RWPE1 (cell line): ENCODE results near the gene BTBD9.

Experiments
- CTCF ChIA-PET: fragments of 350-600 bp; sonication (Branson Sonifier 250); formaldehyde crosslinking; extraction: SDS; loops from one replicate; lab custom pipeline; 2021; lab: Yijun Ruan, JAX
- POLR2A ChIA-PET: fragments of 400-600 bp; formaldehyde crosslinking; extraction: SDS; loops from one replicate; lab custom pipeline; 2020; ENCODE audit warnings: antibody characterized with exemption; ENCODE audit not compliant: low non-redundant PET; lab: Yijun Ruan, JAX
- DNase-seq: peaks from one replicate; pipeline ENCODE4 v3.0.0; 2012; ENCODE audit warnings: low spot score
- H3K27ac ChIP-seq: fragments of 450-650 bp; 2 replicates; pipeline ENCODE4 v1.5.1; 2017
- TF ChIP-seq, protein P1 (sequence below): fragments of 450-650 bp; conservative IDR thresholded peaks from 2 replicates; pipeline ENCODE4 v1.5.1; 2017; ENCODE audit warnings: low read depth, mild to moderate bottlenecking

Gene BTBD9

DNA sequence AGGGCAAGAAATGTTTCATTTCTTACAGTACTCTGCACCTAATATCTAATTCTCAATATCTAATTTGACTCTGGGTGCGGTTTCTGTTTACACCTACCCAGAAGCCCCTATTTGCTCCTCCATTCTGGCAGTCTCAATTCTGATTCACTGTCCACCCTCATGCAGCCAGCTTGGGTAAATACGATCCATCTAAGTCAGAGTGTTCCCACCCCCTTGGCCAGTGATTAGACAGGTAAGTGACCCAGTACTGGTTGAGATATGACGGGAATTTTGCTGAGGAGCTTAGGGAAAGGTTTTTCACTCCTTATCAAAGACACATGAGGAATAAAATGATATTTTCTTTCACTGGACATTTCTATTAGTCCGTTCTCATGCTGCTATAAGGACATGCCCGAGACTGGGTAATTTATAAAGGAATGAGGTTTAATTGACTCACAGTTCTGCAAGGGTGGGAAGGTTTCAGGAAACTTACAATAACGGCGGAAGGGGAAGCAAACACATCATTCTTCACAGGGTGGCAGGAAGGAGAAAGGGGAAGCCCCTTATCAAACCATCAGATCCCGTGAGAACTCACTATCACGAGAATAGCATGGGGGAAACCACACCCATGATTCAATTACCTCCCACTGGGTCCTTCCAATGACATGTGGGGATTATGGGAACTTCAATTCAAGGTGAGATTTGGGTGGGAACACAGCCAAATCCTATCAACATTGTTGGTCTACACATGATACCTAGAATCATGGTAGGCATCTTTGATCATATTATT is 33.9 kb upstream of the BTBD9 start:
- DNase-seq, result peak; percentile 4
- ChIA-PET POLR2A (no interaction called here), CTCF (no interaction called here)
- no peak overlapping the region for H3K27ac ChIP-seq
- TF ChIP-seq, protein P1, sequence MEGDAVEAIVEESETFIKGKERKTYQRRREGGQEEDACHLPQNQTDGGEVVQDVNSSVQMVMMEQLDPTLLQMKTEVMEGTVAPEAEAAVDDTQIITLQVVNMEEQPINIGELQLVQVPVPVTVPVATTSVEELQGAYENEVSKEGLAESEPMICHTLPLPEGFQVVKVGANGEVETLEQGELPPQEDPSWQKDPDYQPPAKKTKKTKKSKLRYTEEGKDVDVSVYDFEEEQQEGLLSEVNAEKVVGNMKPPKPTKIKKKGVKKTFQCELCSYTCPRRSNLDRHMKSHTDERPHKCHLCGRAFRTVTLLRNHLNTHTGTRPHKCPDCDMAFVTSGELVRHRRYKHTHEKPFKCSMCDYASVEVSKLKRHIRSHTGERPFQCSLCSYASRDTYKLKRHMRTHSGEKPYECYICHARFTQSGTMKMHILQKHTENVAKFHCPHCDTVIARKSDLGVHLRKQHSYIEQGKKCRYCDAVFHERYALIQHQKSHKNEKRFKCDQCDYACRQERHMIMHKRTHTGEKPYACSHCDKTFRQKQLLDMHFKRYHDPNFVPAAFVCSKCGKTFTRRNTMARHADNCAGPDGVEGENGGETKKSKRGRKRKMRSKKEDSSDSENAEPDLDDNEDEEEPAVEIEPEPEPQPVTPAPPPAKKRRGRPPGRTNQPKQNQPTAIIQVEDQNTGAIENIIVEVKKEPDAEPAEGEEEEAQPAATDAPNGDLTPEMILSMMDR, result no peak

DNA sequence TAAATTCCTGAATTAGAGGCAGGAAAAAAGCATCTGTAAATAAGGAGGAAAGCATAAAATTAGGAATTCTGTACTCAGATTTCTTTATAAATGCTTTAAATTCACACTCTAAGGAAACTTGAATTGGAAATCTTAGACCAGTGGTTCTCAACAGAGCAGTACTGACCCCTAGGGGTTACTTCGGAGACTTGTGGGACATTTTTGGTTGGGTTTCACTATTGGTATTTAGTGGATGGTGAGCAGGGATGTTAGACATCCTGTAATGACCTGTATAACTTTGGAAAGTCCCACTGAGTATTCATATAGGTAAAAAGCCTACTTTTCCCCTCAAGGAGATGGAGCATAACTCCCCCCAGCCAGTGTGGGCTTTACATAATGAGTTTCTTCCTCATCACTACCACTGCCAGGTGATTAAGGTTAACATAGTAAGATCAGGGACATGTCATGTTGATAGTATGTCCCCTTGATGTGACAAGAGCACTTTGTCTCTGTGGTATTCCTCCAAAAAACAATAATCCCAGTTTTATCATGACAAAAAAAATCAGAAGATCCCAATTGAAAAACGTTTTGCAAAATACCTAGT is 32.2 kb upstream of the BTBD9 start:
- DNase-seq, result peak; percentile 69
- TF ChIP-seq, protein P1, result peak; percentile 60
- no peak overlapping the region for H3K27ac ChIP-seq
- ChIA-PET CTCF (interaction anchor here (0.6 to 0.7 kb wide), 2 partner anchors 75 to 262 kb away, joined by 3 to 9 read pairs; no protein-coding TSS in a partner anchor), POLR2A (no interaction called here)

DNA sequence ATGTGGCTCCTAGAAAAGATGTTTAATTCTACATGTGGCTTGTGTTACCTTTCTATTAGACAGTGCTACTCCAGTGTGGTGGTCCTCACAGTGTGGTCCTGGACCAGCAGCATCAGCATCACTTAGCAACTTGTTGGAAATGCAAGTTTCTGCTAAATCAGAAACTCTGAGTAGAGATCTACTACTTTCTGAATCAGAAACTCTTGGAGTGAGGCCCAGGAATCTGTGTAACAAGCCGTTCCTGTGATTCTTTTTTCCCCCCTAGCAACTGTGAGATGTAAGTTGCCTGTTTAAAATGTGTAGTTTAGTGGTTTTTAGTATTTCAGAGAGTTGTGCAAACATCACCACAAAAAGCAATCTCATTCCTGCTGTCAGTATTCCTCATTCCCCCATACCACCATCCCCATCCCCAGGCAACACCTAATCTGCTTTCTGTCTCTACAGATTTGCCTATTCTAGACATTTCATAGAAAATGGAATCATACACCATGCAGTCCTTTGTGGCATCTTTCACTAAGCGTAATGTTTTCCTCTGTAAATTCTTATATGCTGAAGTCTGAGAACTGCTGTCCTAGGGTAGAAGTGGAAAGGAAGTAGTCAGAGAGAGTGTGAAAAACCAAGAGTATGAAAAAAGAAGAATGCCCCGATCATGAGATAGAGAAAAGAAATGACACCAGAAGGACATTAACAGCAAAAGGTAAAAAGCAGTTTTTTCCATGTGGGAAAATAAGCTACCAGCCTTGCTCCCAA is 18.9 kb upstream of the BTBD9 start:
- no peak overlapping the region for H3K27ac ChIP-seq
- TF ChIP-seq, protein P1, result no peak
- POLR2A ChIA-PET, result no interaction called here
- CTCF ChIA-PET, result no interaction called here
- DNase-seq, result no peak

DNA sequence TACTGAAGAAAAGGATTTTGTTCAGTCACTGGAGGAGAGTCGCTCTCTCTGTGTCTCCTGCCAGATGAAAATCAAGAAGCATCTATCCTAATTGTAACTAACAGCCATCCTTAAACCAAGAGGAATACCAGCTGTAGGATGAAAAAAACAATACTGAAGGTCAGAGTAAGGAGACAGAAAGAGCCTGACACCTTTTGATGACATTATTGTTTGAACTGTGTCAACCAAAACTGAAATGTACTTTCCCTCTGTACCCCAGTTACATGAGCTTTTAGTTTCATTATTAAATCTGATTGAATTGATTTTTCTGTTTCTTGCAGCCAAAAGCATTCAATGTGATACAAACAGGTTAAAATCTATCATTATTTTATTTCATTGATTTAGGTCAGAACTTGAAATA is 17.2 kb upstream of the BTBD9 start:
- H3K27ac ChIP-seq, result no peak overlapping the region
- CTCF ChIA-PET, result no interaction called here
- POLR2A ChIA-PET, result no interaction called here
- no peak for DNase-seq
- TF ChIP-seq, protein P1, result no peak

DNA sequence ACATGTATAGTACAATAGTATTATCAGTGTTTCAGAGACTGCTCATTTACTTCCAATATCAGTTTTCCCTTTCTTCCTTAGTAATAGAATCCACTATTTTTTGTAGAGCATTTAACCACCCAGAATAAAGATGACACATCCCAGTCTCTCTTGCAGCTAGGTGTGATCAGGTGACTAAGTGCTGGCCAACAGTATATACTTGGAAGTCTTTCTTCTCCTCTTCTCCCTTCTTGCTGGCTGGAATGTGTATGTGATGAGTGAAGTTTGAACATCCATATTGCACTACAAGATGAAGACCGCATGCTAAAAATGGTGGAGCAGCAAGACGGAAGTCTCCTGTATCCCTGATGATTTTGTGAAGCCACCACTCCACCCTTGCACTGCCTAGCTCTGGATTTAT is 14.5 kb upstream of the BTBD9 start:
- TF ChIP-seq, protein P1, result no peak
- POLR2A ChIA-PET, result no interaction called here
- H3K27ac ChIP-seq, result no peak overlapping the region
- CTCF ChIA-PET, result no interaction called here
- DNase-seq, result no peak

DNA sequence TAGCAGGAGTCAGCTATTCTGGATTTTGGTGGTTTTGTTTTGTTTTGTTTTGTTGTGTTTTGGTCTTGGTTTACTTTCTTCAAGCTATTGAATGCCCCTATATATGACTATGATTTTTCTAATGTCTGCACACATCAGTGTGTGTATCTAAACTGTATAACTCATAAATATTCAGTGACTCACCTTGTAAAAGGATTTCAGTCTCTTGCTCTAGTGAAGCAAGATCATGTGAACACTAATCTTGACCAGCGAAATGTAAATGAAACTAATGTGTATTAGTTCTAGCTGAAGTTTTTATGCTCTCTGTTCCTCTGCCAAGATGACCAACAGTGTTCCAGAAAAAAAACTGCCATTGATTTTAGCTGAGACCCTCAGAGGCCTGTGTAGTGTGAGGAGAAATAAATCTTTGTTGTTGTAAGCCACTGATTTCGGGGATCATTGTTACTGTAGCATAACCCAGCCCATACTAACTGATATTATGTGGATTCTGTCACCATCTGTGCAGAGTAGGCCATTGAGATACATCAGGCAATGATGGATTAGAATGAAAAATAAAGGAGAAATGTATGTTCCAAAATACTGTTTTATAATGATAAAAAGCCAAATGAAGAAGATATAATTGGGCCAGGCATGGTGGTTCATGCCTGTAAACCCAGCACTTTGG is 11.5 kb upstream of the BTBD9 start:
- no peak for DNase-seq
- H3K27ac ChIP-seq, result no peak overlapping the region
- ChIA-PET POLR2A (interaction anchor here (0.7 kb wide), 1 partner anchor 263 kb away, joined by 3 read pairs; no protein-coding TSS in a partner anchor), CTCF (interaction anchor here (0.7 kb wide), 1 partner anchor 31 kb away, joined by 3 read pairs; no protein-coding TSS in a partner anchor)
- TF ChIP-seq, protein P1, result no peak
